Kidney (tissue), 11 donors: ENCODE measurements around the gene ZDHHC11. TPM values are rescaled to one million over a fixed set of nuclear protein-coding genes. Genes with fewer than 3 reads are reported as not detected.
"Not testable (repeated sequence)": the region's sequence is repeated elsewhere in the genome, so short reads cannot be mapped to it uniquely, and the experiment has no call there.

Experiments
- DNase-seq, 5 donors: peaks; one replicate each; pipeline ENCODE4 v3.0.0-alpha.2; 2013 to 2020
- FAIRE-seq: peaks from 2 replicates; lab custom pipeline; 2012; peaks lifted over from hg19 to GRCh38; lab: Jason Lieb, UNC
- H3K27ac ChIP-seq, 2 donors: one replicate each; pipeline ENCODE4 v1.7.0; 2013; ENCODE audit warnings: low read depth in 2 of 2, low read length in 2 of 2, inconsistent platforms in 1 of 2
- H3K27me3 ChIP-seq: one replicate; pipeline ENCODE4 v1.7.1; 2013; ENCODE audit warnings: low read length, inconsistent platforms; ENCODE audit not compliant: control insufficient read depth, insufficient read depth
- H3K36me3 ChIP-seq, 3 donors: one replicate each; pipeline versions ENCODE4 v1.7.0 to v1.7.1; 2013; ENCODE audit warnings: low read length in 3 of 3, control low read depth in 1 of 3, inconsistent platforms in 1 of 3; ENCODE audit not compliant: insufficient read depth in 3 of 3, control insufficient read depth in 2 of 3
- H3K4me1 ChIP-seq, 3 donors: one replicate each; pipeline versions ENCODE4 v1.7.0 to v1.7.1; 2013; ENCODE audit warnings: low read length in 3 of 3, inconsistent platforms in 1 of 3, low read depth in 1 of 3; ENCODE audit not compliant: control insufficient read depth in 2 of 3, insufficient read depth in 2 of 3
- H3K4me3 ChIP-seq, 3 donors: one replicate each; pipeline versions ENCODE4 v1.7.0 to v1.8.1; 2013; ENCODE audit warnings: low read length in 3 of 3, control low read depth in 1 of 3, inconsistent platforms in 1 of 3
- H3K9ac ChIP-seq, 3 donors: one replicate each; pipeline versions ENCODE4 v1.7.0 to v1.7.1; 2013; ENCODE audit warnings: low read length in 3 of 3, control low read depth in 1 of 3, inconsistent platforms in 1 of 3
- H3K9me3 ChIP-seq, 3 donors: one replicate each; pipeline versions ENCODE4 v1.7.0 to v1.7.1; 2013; ENCODE audit warnings: low read length in 3 of 3, control low read depth in 1 of 3, inconsistent platforms in 1 of 3; ENCODE audit not compliant: control insufficient read depth in 2 of 3, insufficient read depth in 1 of 3
- intact Hi-C: fragments of 100-400 bp; cut with DNase I; formaldehyde crosslinking; loops from one replicate; pipeline ENCODE4 v1.11.1; 2022
- polyA plus RNA-seq: library from polyadenylated mRNA; stranded (reverse); fragments of 350-450 nt; fragmentation: Illumina TruSeq; extraction: RNeasy Lipid Tissue Mini Kit (QIAGEN cat#74804); gene quantifications from one replicate; pipeline ENCODE4 v1.2.3, GENCODE V29; 2014; ENCODE audit warnings: low read depth, low replicate concordance; ENCODE audit not compliant: insufficient read depth
- total RNA-seq: library from RNA; stranded (reverse); fragmentation: NEBNext Ultra II Directional; extraction: Animal tissue kit (Norgen Biotek cat#: 25700); gene quantifications from one replicate; pipeline ENCODE4 v1.2.1, GENCODE V29; 2021
- donor health status: control.
- donor health status: control.
- donor health status: DM: yes; HTN: yes; CAD: no.
- donor health status: Normal renal cell carcinoma (clear cell type).

Gene ZDHHC11
- total and polyA plus RNA-seq, 2 donors from 2014 or later: 1.6 to 10.1 TPM

DNA sequence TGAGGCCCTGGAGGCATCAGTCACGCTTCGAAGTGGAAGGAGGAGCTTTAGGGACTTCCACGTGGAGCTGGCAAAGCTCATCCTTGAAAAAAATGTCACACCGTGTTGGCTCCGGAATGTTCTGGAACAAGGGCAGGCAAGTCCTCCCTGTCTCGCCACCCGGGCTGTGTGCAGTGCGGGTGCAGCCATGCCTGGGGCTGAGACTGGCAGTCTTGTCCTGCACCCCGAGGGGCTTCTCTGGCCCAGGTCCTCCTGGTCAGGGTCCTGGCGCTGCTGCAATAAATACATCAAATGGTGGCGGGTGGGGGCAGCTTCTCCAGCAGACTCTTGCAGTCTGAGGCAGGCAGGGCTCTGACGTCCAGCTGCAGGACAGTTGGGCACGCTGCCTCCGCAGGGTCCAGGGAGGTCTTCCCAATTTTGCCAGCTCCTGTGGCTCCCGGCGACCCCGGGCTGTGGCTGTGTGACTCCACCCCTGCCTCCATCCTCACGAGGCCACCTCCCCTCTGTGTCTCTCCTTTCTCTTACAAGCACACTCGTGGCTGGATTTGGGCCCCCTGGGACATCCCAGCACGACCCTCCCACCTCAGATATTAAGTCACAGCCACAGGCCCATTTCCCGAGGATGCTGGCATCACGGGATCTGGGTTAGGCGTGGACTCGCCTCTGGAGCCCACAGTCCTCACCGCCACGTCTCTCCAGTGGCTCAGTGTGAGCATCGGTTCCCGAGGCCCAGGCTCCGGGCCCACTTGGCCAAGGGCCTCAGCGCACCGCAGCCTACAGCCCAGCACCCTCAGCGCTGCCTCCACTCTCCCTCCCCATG lies 8.2 kb downstream of the ZDHHC11 start:
- not testable (repeated sequence) for H3K9ac ChIP-seq, FAIRE-seq, H3K4me1 ChIP-seq, H3K36me3 ChIP-seq, H3K9me3 ChIP-seq, H3K27me3 ChIP-seq, H3K27ac ChIP-seq, H3K4me3 ChIP-seq
- intact Hi-C loops: loop anchor here (5.0 kb wide), 1 partner anchor 95 kb away; no protein-coding TSS in a partner anchor
- DNase-seq: peak in 2 of 5 donors; percentile 31 to 78

DNA sequence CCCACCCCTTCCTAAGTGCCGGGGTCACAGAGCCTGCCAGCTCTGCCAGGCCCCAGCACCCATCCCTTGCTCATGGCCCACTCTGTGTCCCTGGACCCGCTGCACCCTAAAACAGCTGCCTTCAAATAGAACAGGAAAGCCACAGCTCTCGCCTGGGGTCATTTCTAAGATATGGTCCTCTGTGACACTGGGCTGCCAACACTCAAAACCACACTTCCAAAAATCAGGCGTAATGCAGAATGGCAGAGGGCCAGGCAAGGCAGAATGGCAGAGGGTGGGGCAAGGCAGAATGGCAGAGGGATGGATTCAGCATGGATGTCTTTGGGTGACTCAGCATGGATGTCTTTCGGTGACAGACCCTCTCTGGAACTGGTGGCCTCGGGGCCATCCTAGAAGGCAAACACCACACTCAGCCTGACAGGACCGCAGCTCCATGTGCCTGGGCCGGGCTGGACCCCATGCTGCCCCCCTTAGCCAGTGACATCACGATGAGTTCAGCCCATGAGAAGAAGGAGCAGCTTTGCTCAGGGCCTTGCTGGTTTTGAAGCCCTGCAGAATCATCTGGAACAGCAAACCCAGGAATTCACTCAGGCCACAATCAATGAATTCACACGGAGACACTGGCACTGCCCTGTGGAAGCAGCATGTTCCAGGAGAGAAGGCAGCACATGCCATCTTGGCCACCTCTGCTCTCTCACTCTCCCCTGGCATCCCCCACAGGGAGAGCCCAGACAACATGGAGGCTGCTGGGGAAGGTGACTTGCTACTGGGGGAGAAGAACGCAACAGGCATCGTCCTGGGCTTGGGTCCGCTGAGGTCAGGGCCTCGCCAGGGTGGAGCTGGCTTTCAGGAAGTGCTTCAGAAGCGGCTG lies 9.0 kb downstream of the ZDHHC11 start:
- DNase-seq: peak in 2 of 5 donors; percentile 30 to 66
- H3K27me3 ChIP-seq, H3K9me3 ChIP-seq, FAIRE-seq, H3K9ac ChIP-seq, H3K36me3 ChIP-seq, H3K4me3 ChIP-seq, H3K27ac ChIP-seq, H3K4me1 ChIP-seq: not testable (repeated sequence)
- intact Hi-C loops: loop anchor here (5.0 kb wide), 1 partner anchor 94 kb away; no protein-coding TSS in a partner anchor

DNA sequence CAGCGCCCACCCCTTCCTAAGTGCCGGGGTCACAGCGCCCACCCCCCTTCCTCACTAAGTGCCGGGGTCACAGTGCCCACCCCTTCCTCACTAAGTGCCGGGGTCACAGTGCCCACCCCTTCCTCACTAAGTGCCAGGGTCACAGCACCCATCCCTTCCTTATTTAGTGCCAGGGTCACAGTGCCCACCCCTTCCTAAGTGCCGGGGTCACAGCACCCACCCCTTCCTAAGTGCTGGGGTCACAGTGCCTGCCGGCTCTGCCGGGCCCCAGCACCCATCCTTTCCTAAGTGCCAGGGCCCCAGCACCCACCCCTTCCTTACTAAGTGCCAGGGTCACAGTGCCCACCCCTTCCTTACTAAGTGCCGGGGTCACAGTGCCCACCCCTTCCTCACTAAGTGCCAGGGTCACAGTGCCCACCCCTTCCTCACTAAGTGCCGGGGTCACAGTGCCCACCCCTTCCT lies 9.8 kb downstream of the ZDHHC11 start:
- not testable (repeated sequence) for H3K9me3 ChIP-seq, FAIRE-seq, H3K27me3 ChIP-seq, H3K9ac ChIP-seq, H3K27ac ChIP-seq, H3K4me3 ChIP-seq, H3K36me3 ChIP-seq, H3K4me1 ChIP-seq
- DNase-seq: peak in 2 of 5 donors; percentile 15 to 64
- intact Hi-C loops: loop anchor here (5.0 kb wide), 1 partner anchor 94 kb away; no protein-coding TSS in a partner anchor

DNA sequence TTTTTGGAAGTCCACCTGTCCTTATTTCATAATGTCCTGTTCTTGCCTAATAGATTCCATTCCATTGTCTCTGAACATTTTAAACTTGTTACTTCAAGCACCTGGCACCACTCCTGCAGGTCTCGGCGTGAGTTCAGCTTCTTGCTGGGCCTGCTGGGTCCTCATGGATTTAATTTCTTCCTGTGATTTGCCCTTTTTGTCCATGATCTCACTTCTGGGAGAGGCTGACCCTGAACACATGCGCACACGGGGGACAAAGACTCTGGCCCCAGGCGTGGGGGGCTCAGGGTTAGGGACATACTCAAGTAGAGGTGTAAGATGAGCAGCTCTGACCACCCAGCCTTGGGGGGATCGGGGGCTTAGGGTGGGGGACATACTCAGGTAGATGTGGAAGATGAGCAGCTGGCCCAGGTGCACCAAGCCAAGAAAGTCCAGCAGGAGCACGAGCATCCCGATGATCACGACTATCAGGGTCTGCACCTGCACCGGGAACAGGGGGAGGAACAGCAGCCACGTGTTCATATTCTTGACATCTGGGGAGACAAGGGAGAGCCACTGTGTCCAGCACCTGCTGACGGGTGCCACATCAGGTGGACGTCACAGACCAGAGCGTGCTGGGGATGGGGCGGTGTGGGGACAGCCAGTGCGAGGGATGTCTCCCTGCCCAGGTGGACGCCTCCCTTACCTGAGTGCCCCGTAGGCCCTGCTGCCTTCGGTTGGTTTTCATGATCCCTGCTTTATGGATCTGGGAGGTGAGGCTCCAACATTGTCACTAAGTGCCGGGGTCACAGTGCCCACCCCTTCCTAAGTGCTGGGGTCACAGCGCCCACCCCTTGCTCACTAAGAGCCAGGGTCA lies 10.4 kb downstream of the ZDHHC11 start:
- not testable (repeated sequence) for H3K9ac ChIP-seq, H3K4me3 ChIP-seq, H3K4me1 ChIP-seq, H3K27me3 ChIP-seq, FAIRE-seq, H3K9me3 ChIP-seq, H3K27ac ChIP-seq, H3K36me3 ChIP-seq
- peak in 2 of 5 donors; percentile 47 to 79 for DNase-seq
- intact Hi-C loops: loop anchor here (5.0 kb wide), 1 partner anchor 93 kb away; no protein-coding TSS in a partner anchor

DNA sequence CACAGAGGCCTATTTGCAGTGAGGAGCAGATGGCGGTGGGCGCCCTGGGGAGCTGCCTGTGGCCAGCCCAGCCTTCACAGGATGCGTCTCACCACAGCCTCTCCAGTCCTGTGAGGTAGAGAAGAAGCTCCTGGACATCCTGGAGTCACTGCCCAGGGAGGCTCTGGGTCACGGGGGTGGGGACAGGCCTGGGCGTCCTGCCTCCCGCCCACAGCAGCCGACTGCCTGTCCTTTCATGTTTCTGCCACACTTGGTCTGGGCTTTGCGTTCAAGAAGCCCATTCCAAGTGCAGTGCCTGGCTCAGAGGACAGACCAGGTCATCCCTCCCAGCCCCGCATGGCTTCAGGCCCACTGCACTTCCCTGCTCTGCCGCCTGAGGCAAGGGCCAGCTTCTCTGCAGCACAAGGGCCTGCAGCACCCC lies 12.3 kb downstream of the ZDHHC11 start:
- not testable (repeated sequence) for FAIRE-seq

DNA sequence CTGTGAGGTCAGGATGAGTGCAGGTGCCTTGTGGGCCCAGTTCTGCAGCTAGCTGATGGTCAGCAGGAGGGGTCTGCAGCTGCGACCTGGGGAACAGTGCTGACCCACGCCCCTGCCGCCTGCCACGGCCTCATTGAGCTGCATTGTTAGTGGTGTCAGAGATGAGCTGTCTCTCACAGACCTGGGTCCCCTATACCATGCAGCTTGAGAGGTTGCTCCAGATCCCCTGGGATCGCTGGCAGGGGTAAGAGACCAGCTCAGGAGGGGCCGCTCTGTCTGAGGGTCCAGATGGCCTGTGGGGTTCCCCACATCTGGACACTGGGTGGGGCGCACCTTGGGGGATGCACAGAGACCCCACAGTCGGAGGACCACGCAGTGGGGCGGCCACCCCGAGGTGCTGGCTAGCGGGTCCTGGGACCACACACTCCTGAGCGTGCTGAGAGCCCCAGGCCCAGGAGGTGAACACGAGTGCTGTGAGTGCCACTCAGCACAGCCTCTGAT lies 13.1 kb downstream of the ZDHHC11 start:
- H3K27ac ChIP-seq, FAIRE-seq, intact Hi-C loops, H3K36me3 ChIP-seq, H3K4me1 ChIP-seq, H3K9me3 ChIP-seq, H3K27me3 ChIP-seq, H3K9ac ChIP-seq, H3K4me3 ChIP-seq: not testable (repeated sequence)
- peak in 1 of 5 donors; percentile 49 for DNase-seq

More for the DNA sequence above, 12.3 kb downstream of the ZDHHC11 start:
- H3K27me3 ChIP-seq, H3K4me1 ChIP-seq, intact Hi-C loops, H3K9me3 ChIP-seq, H3K36me3 ChIP-seq, H3K27ac ChIP-seq, H3K4me3 ChIP-seq, H3K9ac ChIP-seq: not testable (repeated sequence)
- peak in 1 of 5 donors; percentile 66 for DNase-seq

DNA sequence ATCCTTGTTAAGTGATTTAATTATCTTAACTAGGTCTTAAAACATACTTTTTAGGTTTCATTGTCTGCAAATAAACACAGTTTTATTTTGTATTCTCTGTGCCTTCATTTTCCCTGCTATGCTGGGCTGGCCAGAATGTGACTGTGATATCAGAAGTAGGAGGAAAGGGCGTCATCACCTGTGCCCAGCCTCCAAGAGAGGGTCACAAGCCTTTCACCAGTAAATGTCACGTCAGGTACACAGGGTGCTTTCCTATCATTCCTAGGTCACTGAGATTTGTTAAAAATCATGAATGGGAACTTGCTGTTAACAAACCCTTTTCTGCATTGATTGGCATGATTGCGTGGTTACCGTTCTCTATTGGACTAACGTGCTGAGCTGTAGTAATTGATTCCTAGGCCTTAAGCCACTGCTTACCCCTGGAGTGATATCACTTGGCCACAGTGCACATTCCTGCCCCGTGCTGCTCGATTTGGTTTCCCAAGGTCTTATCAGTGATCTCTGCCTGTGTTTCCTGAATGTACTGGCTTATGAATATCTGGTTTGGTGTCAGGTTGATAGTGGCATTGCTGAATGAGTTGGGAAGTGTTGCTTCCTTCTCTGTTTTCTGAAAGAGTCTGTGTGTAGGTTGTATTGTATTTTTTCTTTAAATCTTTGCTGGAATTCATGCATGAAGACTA lies 14.7 kb downstream of the ZDHHC11 start:
- H3K36me3 ChIP-seq, H3K4me3 ChIP-seq, H3K9me3 ChIP-seq, FAIRE-seq, intact Hi-C loops, H3K9ac ChIP-seq, H3K4me1 ChIP-seq, H3K27me3 ChIP-seq, H3K27ac ChIP-seq: not testable (repeated sequence)
- peak in 1 of 5 donors; percentile 5 for DNase-seq
